ENCODE measurements around the gene SH3GL3.
A peak's percentile ranks its signal among the peaks of the same experiment; 100 is the strongest.

SH3GL3 gene

GRCh38 chr15:83514584-83514983 is 67.4 kb downstream of the SH3GL3 start:
- no peak for TF ChIP-seq KLF1 (tag by site-specific recombination; IDR thresholded peaks at IDR 0.05)
- peak; percentile 59; the same call in 1 of the 2 replicates for TF ChIP-seq ZNF266 (tag by site-specific recombination; IDR thresholded peaks at IDR 0.05; ENCODE audit: low read depth)
- Histone ChIP-seq H3K27ac (ENCODE audit: extremely low read depth, low read depth, low read length) (no peak overlapping the region), H3K36me3 (ENCODE audit: control insufficient read depth in 2 of 2, insufficient read depth in 1 of 2, low read length in 2 of 2) (no peaks in the 10 kb centered on the region), H3K4me1 (ENCODE audit: control insufficient read depth, insufficient read depth, low read length) (no peaks in the 10 kb centered on the region), H3K4me3 (ENCODE audit: low read depth, low read length) (no peak overlapping the region), H3K9me3 (ENCODE audit: control insufficient read depth, insufficient read depth, low read depth, low read length) (no peaks in the 10 kb centered on the region)
- CTCF ChIA-PET: interaction anchor here (1.4 kb wide), 1 partner anchor 266 kb away, joined by 5 read pairs; no protein-coding TSS in a partner anchor
- POLR2A ChIA-PET: no interaction called here

- Histone ChIP-seq H3K4me1 (ENCODE audit: control insufficient read depth, insufficient read depth, low read length) (no peaks in the 10 kb centered on the region), H3K9me3 (ENCODE audit: control insufficient read depth, insufficient read depth, low read depth, low read length) (no peaks in the 10 kb centered on the region), H3K27ac (ENCODE audit: extremely low read depth, low read depth, low read length) (no peak overlapping the region), H3K4me3 (ENCODE audit: low read depth, low read length) (no peak overlapping the region), H3K36me3 (ENCODE audit: control insufficient read depth in 2 of 2, insufficient read depth in 1 of 2, low read length in 2 of 2) (no peaks in the 10 kb centered on the region)
- ChIA-PET CTCF (interaction anchor here (0.8 to 1.4 kb wide), 2 partner anchors 118 to 267 kb away, joined by 4 to 5 read pairs; no protein-coding TSS in a partner anchor), POLR2A (no interaction called here)
- TF ChIP-seq MYNN (tag by site-specific recombination; IDR thresholded peaks at IDR 0.05; ENCODE audit: borderline replicate concordance) (no peak), ZNF404 (tag by site-specific recombination; IDR thresholded peaks at IDR 0.05) (no peak), OSR2 (tag by site-specific recombination; IDR thresholded peaks at IDR 0.05) (no peak), ZNF274 (IDR thresholded peaks at IDR 0.05; ENCODE audit: low read length) (no peak), ZNF274 (tag by site-specific recombination; IDR thresholded peaks at IDR 0.05; ENCODE audit: borderline replicate concordance) (no peak)
These were observed 68.0 kb downstream of the SH3GL3 start for GRCh38 chr15:83515164-83515563.

GRCh38 chr15:83516935-83517334 is 69.8 kb downstream of the SH3GL3 start:
- H3K4me1 ChIP-seq (ENCODE audit: control insufficient read depth, insufficient read depth, low read length): no peaks in the 10 kb centered on the region
- no peaks in the 10 kb centered on the region for H3K36me3 ChIP-seq (ENCODE audit: control insufficient read depth in 2 of 2, insufficient read depth in 1 of 2, low read length in 2 of 2)
- H3K9me3 ChIP-seq (ENCODE audit: control insufficient read depth, insufficient read depth, low read depth, low read length): no peaks in the 10 kb centered on the region
- no peak overlapping the region for H3K4me3 ChIP-seq (ENCODE audit: low read depth, low read length)
- ChIA-PET CTCF (no interaction called here), POLR2A (no interaction called here)
- TF ChIP-seq ZNF311 (tag by site-specific recombination; IDR thresholded peaks at IDR 0.05; ENCODE audit: borderline replicate concordance): no peak
- TF ChIP-seq ZNF704 (tag by site-specific recombination; IDR thresholded peaks at IDR 0.05): no peak
- 0 out of 2 replicates have a peak, but pooled peaks have one; percentile 30 for TF ChIP-seq ZNF362 (tag by site-specific recombination; IDR thresholded peaks at IDR 0.05)
- TF ChIP-seq ZNF174 (tag by site-specific recombination; IDR thresholded peaks at IDR 0.05): no peak
- H3K27ac ChIP-seq (ENCODE audit: extremely low read depth, low read depth, low read length): no peak overlapping the region

GRCh38 chr15:83526319-83526718 is 79.2 kb downstream of the SH3GL3 start:
- TF ChIP-seq MZF1 (tag by site-specific recombination; IDR thresholded peaks at IDR 0.05; ENCODE audit: borderline replicate concordance) (no peak), ZNF146 (tag by site-specific recombination; IDR thresholded peaks at IDR 0.05) (peak; percentile 57; the same call in 1 of the 2 replicates), AEBP2 (tag by site-specific recombination; IDR thresholded peaks at IDR 0.05; ENCODE audit: borderline replicate concordance) (no peak), YY2 (tag by site-specific recombination; IDR thresholded peaks at IDR 0.05) (no peak), ZNF600 (tag by site-specific recombination; IDR thresholded peaks at IDR 0.05) (no peak), ZNF585B (tag by site-specific recombination; IDR thresholded peaks at IDR 0.05) (no peak), ZNF521 (tag by site-specific recombination; IDR thresholded peaks at IDR 0.05) (no peak), ZNF626 (tag by site-specific recombination; IDR thresholded peaks at IDR 0.05) (no peak)
- H3K4me3 ChIP-seq (ENCODE audit: low read depth, low read length): no peak overlapping the region
- ChIA-PET POLR2A (no interaction called here), CTCF (interaction anchor here (0.6 to 1.4 kb wide), 2 partner anchors 32 to 44 kb away, joined by 3 to 4 read pairs; no protein-coding TSS in a partner anchor)
- no peak overlapping the region for H3K27ac ChIP-seq (ENCODE audit: extremely low read depth, low read depth, low read length)
- no peaks in the 10 kb centered on the region for H3K9me3 ChIP-seq (ENCODE audit: control insufficient read depth, insufficient read depth, low read depth, low read length)
- H3K4me1 ChIP-seq (ENCODE audit: control insufficient read depth, insufficient read depth, low read length): no peaks in the 10 kb centered on the region
- H3K36me3 ChIP-seq (ENCODE audit: control insufficient read depth in 2 of 2, insufficient read depth in 1 of 2, low read length in 2 of 2): no peaks in the 10 kb centered on the region
